Fibroblast of skin of abdomen (primary cell): ENCODE measurements around the gene IL17F. TPM values are rescaled to one million over a fixed set of nuclear protein-coding genes. Genes with fewer than 3 reads are reported as not detected.

Experiments
- DNase-seq: peaks from one replicate; pipeline ENCODE4 v3.0.0-alpha.2; 2013
- polyA plus RNA-seq, 2 experiments: library from polyadenylated mRNA; unstranded; fragments of 120-200 nt; gene quantifications; one replicate each; pipeline ENCODE4 v1.2.1, GENCODE V29; 2013; ENCODE audit not compliant: insufficient read length in 2 of 2

Gene IL17F
- not detected for polyA plus RNA-seq (2013, experiment 1 of 2; ENCODE audit: insufficient read length)
- polyA plus RNA-seq (2013, experiment 2 of 2; ENCODE audit: insufficient read length): not detected

GRCh38 chr6:52244400-52244799 is at the start of gene IL17F:
TSS of gene IL17F (minus strand) at chr6:52244500. CDS start at chr6:52244429, 71 bp downstream.
- no peak for DNase-seq

GRCh38 chr6:52293067-52293466 is 48.8 kb upstream of the IL17F start:
- DNase-seq: no peak

GRCh38 chr6:52288841-52289240 is 44.5 kb upstream of the IL17F start:
- DNase-seq: no peak

- no peak for DNase-seq
Observed at GRCh38 chr6:52288216-52288615, 43.9 kb upstream of the IL17F start.

- DNase-seq: peak; percentile 76
Observed at GRCh38 chr6:52286798-52287432, 42.6 kb upstream of the IL17F start.

GRCh38 chr6:52285177-52286068 is 41.1 kb upstream of the IL17F start:
- peak; percentile 29 for DNase-seq

- DNase-seq: peak; percentile 99
Observed at GRCh38 chr6:52284460-52285176, 40.3 kb upstream of the IL17F start, which contains the start of gene MCM3. TSS of gene MCM3 (minus strand) at chr6:52284742. CDS start at chr6:52284674, 68 bp downstream.

GRCh38 chr6:52284131-52284459 is 39.8 kb upstream of the IL17F start:
- peak; percentile 12 for DNase-seq

- no peak for DNase-seq
Observed at GRCh38 chr6:52283111-52283510, 38.8 kb upstream of the IL17F start.

GRCh38 chr6:52276130-52276529 is 31.8 kb upstream of the IL17F start:
- DNase-seq: no peak

GRCh38 chr6:52271852-52272460 is 27.7 kb upstream of the IL17F start:
- DNase-seq: no peak

GRCh38 chr6:52263709-52264540 is 19.6 kb upstream of the IL17F start:
- DNase-seq: peak; percentile 60

GRCh38 chr6:52262620-52263344 is 18.5 kb upstream of the IL17F start:
- no peak for DNase-seq

GRCh38 chr6:52261229-52261628 is 16.9 kb upstream of the IL17F start:
- peak; percentile 85 for DNase-seq

- no peak for DNase-seq
Observed at GRCh38 chr6:52260634-52261033, 16.3 kb upstream of the IL17F start.

GRCh38 chr6:52255434-52255833 is 11.1 kb upstream of the IL17F start:
- no peak for DNase-seq

GRCh38 chr6:52254731-52255378 is 10.6 kb upstream of the IL17F start:
- no peak for DNase-seq

- DNase-seq: peak; percentile 40
Observed at GRCh38 chr6:52253494-52253893, 9.2 kb upstream of the IL17F start.

- DNase-seq: no peak
Observed at GRCh38 chr6:52251113-52251512, 6.8 kb upstream of the IL17F start.

- DNase-seq: no peak
Observed at GRCh38 chr6:52249078-52249477, 4.8 kb upstream of the IL17F start.
